Upper lobe of left lung (tissue), 4 donors: ENCODE results near the gene BMP4.

Experiments
- POLR2A ChIP-seq, 4 donors: fragments of 450-650 bp; IDR thresholded peaks; one replicate each; pipeline ENCODE4 v1.5.1; 2016 to 2017; ENCODE audit warnings: antibody characterized with exemption in 4 of 4, mild to moderate bottlenecking in 2 of 4
- POLR2AphosphoS5 ChIP-seq, 2 donors: sonication (generic); formaldehyde crosslinking; IDR thresholded peaks; one replicate each; pipeline ENCODE4 v1.5.1; 2017; ENCODE audit warnings: antibody characterized with exemption in 2 of 2

- TF ChIP-seq POLR2AphosphoS5 (IDR thresholded peaks at IDR 0.05) (no peak), POLR2A (IDR thresholded peaks at IDR 0.05) (no peak)
Observed at GRCh38 chr14:53925201-53925766, 31.3 kb downstream of the BMP4 start.
